Midbrain (tissue), 1 donor: ENCODE data around the gene EPS15.
"Not testable (repeated sequence)": the region's sequence is repeated elsewhere in the genome, so short reads cannot be mapped to it uniquely, and the experiment has no call there.

Experiments used
- DNase-seq: peaks from one replicate; lab custom pipeline; 2025; lab: John Stamatoyannopoulos, UW

Gene EPS15

DNA sequence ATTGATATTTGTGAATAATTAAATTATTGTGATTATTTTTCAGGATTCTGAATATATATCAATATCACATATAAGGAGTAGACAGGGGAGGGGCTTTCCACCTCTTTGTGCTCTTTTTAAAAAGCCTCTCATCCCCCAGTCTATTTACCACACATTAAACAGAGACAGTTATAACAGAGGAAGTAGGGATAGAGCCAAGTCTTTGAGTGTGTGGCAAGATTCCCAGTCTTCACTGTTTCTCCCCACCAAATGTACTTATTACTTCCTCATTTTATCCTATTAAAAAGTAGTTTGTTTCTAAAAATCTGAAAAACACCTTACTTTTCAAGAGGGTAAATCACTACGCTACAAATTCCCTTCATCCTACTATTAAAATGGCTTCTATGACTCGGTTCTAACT is 46.7 kb downstream of the EPS15 start:
- DNase-seq = peak; percentile 11

- no peak for DNase-seq
Observed at GRCh38 chr1:51469518-51469917, 49.5 kb downstream of the EPS15 start.

- DNase-seq = no peak
Observed at GRCh38 chr1:51464828-51465227, 54.2 kb downstream of the EPS15 start.

GRCh38 chr1:51463561-51463960 is 55.5 kb downstream of the EPS15 start:
- no peak for DNase-seq

GRCh38 chr1:51462289-51462688 is 56.8 kb downstream of the EPS15 start:
- DNase-seq = not testable (repeated sequence)

GRCh38 chr1:51454554-51454953 is 64.5 kb downstream of the EPS15 start:
- no peak for DNase-seq

DNA sequence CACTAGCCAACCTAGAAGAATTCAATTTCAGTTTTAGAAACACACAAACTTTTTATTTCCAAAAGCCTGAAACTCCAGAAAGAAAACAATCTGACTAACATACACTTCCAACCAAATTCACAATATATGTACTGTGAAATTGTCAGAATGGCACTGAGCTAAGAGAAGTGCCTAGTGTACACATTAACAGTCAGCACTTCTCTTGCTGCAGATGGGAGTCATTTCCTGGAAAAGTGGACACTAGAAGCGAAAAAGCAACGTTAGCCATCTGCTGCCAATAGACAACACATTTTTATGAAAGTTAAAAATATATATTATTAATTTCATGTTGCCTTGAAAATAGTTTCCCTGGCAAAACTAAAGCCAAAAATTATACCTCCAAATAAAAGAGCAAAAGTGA is 66.1 kb downstream of the EPS15 start:
- DNase-seq = no peak

DNA sequence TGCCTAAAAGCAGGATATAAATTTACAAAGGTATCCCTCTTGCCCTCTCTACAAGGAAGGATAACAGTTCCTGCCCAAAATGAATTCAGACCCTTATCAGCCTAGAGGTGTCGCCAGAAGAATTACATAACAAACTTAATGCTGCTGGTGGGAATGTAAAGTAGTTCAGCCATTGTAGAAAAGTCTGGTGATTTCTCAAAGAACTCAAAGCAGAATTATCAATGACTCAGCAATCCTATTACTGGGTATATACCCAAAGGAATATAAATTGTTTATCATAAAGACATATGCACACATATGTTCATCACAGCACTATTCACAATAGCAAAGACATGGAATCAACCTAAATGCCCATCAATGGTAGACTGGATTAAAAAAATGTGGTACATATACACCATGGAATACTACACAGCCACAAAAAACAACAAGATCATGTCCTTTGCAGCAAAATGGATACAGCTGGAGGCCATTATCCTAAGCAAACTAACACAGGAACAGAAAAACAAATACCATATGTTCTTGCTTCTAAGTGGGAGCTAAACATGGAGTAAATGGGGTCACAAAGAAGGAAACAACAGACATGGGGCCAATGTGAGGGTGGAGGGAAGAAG is 70.1 kb downstream of the EPS15 start:
- DNase-seq = not testable (repeated sequence)

- no peak for DNase-seq
Observed at GRCh38 chr1:51445351-51446090, 73.5 kb downstream of the EPS15 start.

DNA sequence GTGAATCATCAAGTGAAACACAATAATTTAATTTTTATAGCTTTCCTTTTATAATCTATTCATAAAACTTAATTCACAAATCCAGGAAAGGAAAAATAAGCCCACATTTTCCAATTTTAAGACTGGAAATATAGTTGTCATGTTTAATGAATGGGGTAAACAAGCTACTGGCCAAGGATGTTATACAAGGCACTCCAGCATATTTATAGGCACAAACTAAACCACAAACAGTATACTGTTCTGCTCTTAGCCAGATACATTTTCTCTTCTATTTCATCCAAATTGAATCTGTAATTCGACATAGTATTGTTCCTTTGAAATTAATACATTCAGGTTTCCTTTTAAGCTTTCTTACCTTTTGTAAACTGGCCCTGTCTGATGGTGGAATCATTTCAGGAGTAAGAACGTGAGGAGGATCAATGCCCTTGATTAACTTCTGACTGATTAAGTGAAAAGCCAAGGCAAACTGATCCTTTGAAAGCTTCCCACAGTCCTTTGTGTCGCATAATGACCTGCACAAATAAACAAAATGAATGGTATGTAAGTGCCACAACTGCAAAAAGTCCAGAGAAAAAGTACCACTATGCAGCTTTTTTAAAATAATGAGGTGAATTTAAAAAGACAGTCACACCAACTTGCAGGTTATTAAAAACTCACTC is 74.4 kb downstream of the EPS15 start:
- DNase-seq = no peak

- no peak for DNase-seq
Observed at GRCh38 chr1:51444096-51444495, 75.0 kb downstream of the EPS15 start.

GRCh38 chr1:51443555-51443954 is 75.5 kb downstream of the EPS15 start:
- DNase-seq = no peak

GRCh38 chr1:51442616-51443015 is 76.5 kb downstream of the EPS15 start:
- DNase-seq = no peak

- no peak for DNase-seq
Observed at GRCh38 chr1:51442198-51442597, 76.9 kb downstream of the EPS15 start.

DNA sequence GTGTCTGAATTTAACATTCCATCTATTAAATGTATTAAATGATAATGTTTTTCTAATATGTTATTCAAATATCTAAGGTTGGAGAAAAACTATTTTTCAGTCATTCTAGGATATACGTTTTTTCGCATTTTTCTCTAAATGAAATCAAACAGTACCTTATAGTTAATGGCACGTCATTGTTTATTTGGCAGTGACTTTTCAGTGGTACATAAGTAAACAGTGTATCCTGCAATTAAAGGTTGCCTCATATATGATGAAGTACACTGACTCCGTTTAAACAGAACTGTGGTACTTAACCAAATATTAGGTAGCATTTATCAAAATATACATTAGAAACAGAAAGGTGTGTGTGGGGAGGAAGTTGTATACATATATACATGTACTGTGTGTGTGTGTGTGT is 79.2 kb downstream of the EPS15 start:
- DNase-seq = no peak

- no peak for DNase-seq
Observed at GRCh38 chr1:51439053-51439452, 80.0 kb downstream of the EPS15 start.

DNA sequence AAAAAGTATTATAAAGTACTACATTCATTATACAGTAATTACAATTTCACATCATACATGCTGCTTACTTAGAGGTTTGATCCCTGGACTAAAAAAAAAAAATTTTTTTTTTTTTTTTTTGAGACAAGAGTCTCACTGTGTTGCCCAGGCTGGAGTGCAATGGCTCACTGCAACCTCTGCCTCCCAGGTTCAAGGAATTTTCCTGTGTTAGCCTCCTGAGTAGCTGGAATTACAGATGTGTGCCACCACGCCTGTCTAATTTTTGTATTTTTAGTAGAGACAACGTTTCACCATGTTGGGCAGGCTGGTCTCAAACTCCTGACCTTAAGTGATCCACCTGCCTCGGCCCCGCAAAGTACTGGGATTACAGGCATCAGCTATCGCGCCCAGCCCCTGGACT is 81.7 kb downstream of the EPS15 start:
- DNase-seq = not testable (repeated sequence)

DNA sequence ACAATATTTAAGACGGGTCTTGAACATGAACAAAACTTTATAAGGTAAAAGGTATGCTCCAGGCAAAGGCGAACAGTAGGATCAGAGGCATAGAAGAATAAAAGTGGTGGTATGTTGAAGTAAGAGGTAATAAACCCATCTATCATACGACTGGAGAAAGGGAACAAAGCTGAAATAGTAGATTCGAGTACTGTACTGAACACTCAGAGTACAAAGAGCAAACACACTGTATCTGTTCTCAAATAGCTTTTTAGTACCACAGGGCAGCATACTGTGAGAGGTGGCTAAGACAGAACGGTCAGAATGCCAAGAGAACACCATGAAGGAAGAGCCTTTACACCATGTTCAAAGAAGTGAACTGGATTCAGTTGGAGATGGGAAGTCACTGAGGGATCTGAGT is 83.2 kb downstream of the EPS15 start:
- DNase-seq = no peak

- no peak for DNase-seq
Observed at GRCh38 chr1:51433972-51434510, 85.0 kb downstream of the EPS15 start.

- no peak for DNase-seq
Observed at GRCh38 chr1:51433269-51433971, 85.6 kb downstream of the EPS15 start.

DNA sequence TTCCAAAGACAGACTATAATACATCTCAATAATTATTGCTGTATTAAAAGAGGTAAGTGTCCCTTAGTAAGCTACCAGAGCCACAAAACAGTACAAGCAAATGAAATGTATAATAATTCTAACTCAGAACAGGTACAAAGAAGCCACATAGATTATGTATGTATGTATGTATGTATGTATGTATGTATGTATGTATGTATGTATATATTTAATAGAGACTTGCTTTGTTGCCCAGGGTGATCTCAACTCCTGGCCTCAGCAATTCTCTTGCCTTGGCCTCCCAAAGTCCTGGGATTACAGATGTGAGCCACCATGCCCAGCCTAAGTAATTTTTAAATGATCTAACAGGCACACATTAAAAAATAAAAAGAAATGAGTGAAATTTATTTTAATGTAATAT is 86.9 kb downstream of the EPS15 start:
- DNase-seq = no peak

DNA sequence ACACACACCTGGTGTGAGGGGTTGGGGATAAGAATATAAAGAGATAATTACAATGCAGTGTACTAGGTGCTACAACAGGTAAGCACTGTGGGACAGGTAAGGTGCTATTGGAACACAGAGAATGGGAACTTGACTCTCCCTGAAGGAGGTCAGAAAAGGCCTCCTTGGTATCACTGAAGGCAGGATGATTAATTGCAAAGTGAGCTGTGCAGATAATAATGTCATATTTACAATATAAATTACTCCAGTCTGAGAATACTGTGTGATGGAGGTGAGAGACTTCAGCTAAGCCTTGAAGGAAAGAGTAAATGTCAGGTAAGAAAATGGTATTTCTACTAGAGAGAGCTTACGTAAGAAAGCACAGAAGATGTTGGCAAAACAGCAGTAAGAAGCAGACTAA is 91.6 kb downstream of the EPS15 start:
- no peak for DNase-seq
